ENCODE results near the gene SULT4A1. TPM values are rescaled to one million over a fixed set of nuclear protein-coding genes. Genes with fewer than 3 reads are reported as not detected.
"Not testable (repeated sequence)": the region's sequence is repeated elsewhere in the genome, so short reads cannot be mapped to it uniquely, and the experiment has no call there.

Gene SULT4A1
- polyA plus RNA-seq (ENCODE audit: insufficient read length in 4 of 4) = 1 to 10 TPM; 1.6 to 5.7 (median 3.1) TPM

- no peak for DNase-seq (ENCODE audit: low read depth in 4 of 4, low spot score in 2 of 4)
Measured at GRCh38 chr22:43862074-43862881, at the start of gene SULT4A1. Gene SULT4A1 (minus strand): TSS chr22:43862513. CDS start chr22:43862382, 131 bp downstream.

- DNase-seq (ENCODE audit: low read depth in 4 of 4, low spot score in 2 of 4) = no peak
Measured at GRCh38 chr22:43911351-43911750, 49.0 kb upstream of the SULT4A1 start.

- no peak for DNase-seq (ENCODE audit: low read depth in 4 of 4, low spot score in 2 of 4)
Measured at GRCh38 chr22:43910178-43910695, 47.9 kb upstream of the SULT4A1 start.

- DNase-seq (ENCODE audit: low read depth in 4 of 4, low spot score in 2 of 4) = no peak
Measured at GRCh38 chr22:43909708-43910107, 47.4 kb upstream of the SULT4A1 start.

- no peak for DNase-seq (ENCODE audit: low read depth in 4 of 4, low spot score in 2 of 4)
Measured at GRCh38 chr22:43905681-43906080, 43.4 kb upstream of the SULT4A1 start.

GRCh38 chr22:43904412-43904811 is 42.1 kb upstream of the SULT4A1 start:
- not testable (repeated sequence) for DNase-seq (ENCODE audit: low read depth in 4 of 4, low spot score in 2 of 4)

- not testable (repeated sequence) for DNase-seq (ENCODE audit: low read depth in 4 of 4, low spot score in 2 of 4)
Measured at GRCh38 chr22:43903033-43903432, 40.7 kb upstream of the SULT4A1 start.

- no peak for DNase-seq (ENCODE audit: low read depth in 4 of 4, low spot score in 2 of 4)
Measured at GRCh38 chr22:43901976-43902643, 39.8 kb upstream of the SULT4A1 start.

GRCh38 chr22:43900206-43900605 is 37.9 kb upstream of the SULT4A1 start:
- no peak for DNase-seq (ENCODE audit: low read depth in 4 of 4, low spot score in 2 of 4)

- DNase-seq (ENCODE audit: low read depth in 4 of 4, low spot score in 2 of 4) = no peak
Measured at GRCh38 chr22:43897751-43898261, 35.5 kb upstream of the SULT4A1 start.

- DNase-seq (ENCODE audit: low read depth in 4 of 4, low spot score in 2 of 4) = no peak
Measured at GRCh38 chr22:43895986-43896645, 33.8 kb upstream of the SULT4A1 start.

GRCh38 chr22:43894122-43894521 is 31.8 kb upstream of the SULT4A1 start:
- no peak for DNase-seq (ENCODE audit: low read depth in 4 of 4, low spot score in 2 of 4)

- no peak for DNase-seq (ENCODE audit: low read depth in 4 of 4, low spot score in 2 of 4)
Measured at GRCh38 chr22:43893266-43893665, 31.0 kb upstream of the SULT4A1 start.

- no peak for DNase-seq (ENCODE audit: low read depth in 4 of 4, low spot score in 2 of 4)
Measured at GRCh38 chr22:43892183-43892894, 30.0 kb upstream of the SULT4A1 start.

GRCh38 chr22:43891360-43892182 is 29.3 kb upstream of the SULT4A1 start, which contains the start of gene PNPLA5:
Gene PNPLA5 (minus strand): TSS chr22:43892013. CDS start chr22:43891880, 133 bp downstream.
- DNase-seq (ENCODE audit: low read depth in 4 of 4, low spot score in 2 of 4) = no peak

GRCh38 chr22:43890901-43891331 is 28.6 kb upstream of the SULT4A1 start:
- no peak for DNase-seq (ENCODE audit: low read depth in 4 of 4, low spot score in 2 of 4)

- no peak for DNase-seq (ENCODE audit: low read depth in 4 of 4, low spot score in 2 of 4)
Measured at GRCh38 chr22:43889860-43890253, 27.5 kb upstream of the SULT4A1 start.

GRCh38 chr22:43889201-43889859 is 27.0 kb upstream of the SULT4A1 start:
- no peak for DNase-seq (ENCODE audit: low read depth in 4 of 4, low spot score in 2 of 4)

GRCh38 chr22:43888740-43889139 is 26.4 kb upstream of the SULT4A1 start:
- no peak for DNase-seq (ENCODE audit: low read depth in 4 of 4, low spot score in 2 of 4)

All from left renal cortex interstitium (tissue), 4 donors.